Activated naive CD8-positive, alpha-beta T cell treated with anti-CD3 and anti-CD28 coated beads for 36 hours (primary cell): ENCODE measurements around the gene FAAP20. TPM values are rescaled to one million over a fixed set of nuclear protein-coding genes. Genes with fewer than 3 reads are reported as not detected.

Experiments
- total RNA-seq, 2 experiments: library from RNA; stranded (reverse); gene quantifications; one replicate each; pipeline ENCODE4 v1.2.3, GENCODE V29; 2021

Gene FAAP20
- total RNA-seq, 2 experiments from 2014 or later = 69.3 to 71.4 TPM

Other genes with a start within 250 kb of the FAAP20 start
- gene CFAP74, start 191.0 kb downstream of the FAAP20 start, total RNA-seq = under 1 TPM; 0.31 to 0.46 TPM
- not detected for gene GABRD, start 175.4 kb downstream of the FAAP20 start, total RNA-seq
- 10 to 100 TPM; 11.1 to 13.0 TPM for gene PRKCZ, start 144.4 kb downstream of the FAAP20 start, total RNA-seq
- 10 to 100 TPM; 25.4 to 27.3 TPM for gene SKI, start 33.5 kb upstream of the FAAP20 start, total RNA-seq
- gene MORN1, start 196.8 kb upstream of the FAAP20 start, total RNA-seq = 1 to 10 TPM; 6.8 to 7.8 TPM
- gene RER1, start 197.1 kb upstream of the FAAP20 start, total RNA-seq = 100 to 1,000 TPM; 161 to 176 TPM
- gene PEX10, start 217.8 kb upstream of the FAAP20 start, total RNA-seq = 10 to 100 TPM; 21.5 to 23.7 TPM